ENCODE data around the gene ARFGEF3.

- TF ChIP-seq, protein P1, sequence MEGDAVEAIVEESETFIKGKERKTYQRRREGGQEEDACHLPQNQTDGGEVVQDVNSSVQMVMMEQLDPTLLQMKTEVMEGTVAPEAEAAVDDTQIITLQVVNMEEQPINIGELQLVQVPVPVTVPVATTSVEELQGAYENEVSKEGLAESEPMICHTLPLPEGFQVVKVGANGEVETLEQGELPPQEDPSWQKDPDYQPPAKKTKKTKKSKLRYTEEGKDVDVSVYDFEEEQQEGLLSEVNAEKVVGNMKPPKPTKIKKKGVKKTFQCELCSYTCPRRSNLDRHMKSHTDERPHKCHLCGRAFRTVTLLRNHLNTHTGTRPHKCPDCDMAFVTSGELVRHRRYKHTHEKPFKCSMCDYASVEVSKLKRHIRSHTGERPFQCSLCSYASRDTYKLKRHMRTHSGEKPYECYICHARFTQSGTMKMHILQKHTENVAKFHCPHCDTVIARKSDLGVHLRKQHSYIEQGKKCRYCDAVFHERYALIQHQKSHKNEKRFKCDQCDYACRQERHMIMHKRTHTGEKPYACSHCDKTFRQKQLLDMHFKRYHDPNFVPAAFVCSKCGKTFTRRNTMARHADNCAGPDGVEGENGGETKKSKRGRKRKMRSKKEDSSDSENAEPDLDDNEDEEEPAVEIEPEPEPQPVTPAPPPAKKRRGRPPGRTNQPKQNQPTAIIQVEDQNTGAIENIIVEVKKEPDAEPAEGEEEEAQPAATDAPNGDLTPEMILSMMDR (IDR thresholded peaks at IDR 0.05), result no peak
- TF ChIP-seq EP300 (IDR thresholded peaks at IDR 0.05) (no peak), POLR2A (IDR thresholded peaks at IDR 0.05) (no peak), POLR2AphosphoS5 (IDR thresholded peaks at IDR 0.05) (no peak)
Measured at GRCh38 chr6:138211048-138211581, 49.4 kb downstream of the ARFGEF3 start.
